ENCODE results near the gene ASAP2. TPM values are rescaled to one million over a fixed set of nuclear protein-coding genes. Genes with fewer than 3 reads are reported as not detected.

ASAP2 gene
- total and polyA plus RNA-seq, 9 of the 15 experiments (the other 6 are each of a cell fraction or from before 2014, with no cell fraction given), result 0.06 to 4.3 (median 3.1) TPM

GRCh38 chr2:9255416-9255815, 48.8 kb downstream of the ASAP2 start (continued):
- TF ChIP-seq, protein P1, sequence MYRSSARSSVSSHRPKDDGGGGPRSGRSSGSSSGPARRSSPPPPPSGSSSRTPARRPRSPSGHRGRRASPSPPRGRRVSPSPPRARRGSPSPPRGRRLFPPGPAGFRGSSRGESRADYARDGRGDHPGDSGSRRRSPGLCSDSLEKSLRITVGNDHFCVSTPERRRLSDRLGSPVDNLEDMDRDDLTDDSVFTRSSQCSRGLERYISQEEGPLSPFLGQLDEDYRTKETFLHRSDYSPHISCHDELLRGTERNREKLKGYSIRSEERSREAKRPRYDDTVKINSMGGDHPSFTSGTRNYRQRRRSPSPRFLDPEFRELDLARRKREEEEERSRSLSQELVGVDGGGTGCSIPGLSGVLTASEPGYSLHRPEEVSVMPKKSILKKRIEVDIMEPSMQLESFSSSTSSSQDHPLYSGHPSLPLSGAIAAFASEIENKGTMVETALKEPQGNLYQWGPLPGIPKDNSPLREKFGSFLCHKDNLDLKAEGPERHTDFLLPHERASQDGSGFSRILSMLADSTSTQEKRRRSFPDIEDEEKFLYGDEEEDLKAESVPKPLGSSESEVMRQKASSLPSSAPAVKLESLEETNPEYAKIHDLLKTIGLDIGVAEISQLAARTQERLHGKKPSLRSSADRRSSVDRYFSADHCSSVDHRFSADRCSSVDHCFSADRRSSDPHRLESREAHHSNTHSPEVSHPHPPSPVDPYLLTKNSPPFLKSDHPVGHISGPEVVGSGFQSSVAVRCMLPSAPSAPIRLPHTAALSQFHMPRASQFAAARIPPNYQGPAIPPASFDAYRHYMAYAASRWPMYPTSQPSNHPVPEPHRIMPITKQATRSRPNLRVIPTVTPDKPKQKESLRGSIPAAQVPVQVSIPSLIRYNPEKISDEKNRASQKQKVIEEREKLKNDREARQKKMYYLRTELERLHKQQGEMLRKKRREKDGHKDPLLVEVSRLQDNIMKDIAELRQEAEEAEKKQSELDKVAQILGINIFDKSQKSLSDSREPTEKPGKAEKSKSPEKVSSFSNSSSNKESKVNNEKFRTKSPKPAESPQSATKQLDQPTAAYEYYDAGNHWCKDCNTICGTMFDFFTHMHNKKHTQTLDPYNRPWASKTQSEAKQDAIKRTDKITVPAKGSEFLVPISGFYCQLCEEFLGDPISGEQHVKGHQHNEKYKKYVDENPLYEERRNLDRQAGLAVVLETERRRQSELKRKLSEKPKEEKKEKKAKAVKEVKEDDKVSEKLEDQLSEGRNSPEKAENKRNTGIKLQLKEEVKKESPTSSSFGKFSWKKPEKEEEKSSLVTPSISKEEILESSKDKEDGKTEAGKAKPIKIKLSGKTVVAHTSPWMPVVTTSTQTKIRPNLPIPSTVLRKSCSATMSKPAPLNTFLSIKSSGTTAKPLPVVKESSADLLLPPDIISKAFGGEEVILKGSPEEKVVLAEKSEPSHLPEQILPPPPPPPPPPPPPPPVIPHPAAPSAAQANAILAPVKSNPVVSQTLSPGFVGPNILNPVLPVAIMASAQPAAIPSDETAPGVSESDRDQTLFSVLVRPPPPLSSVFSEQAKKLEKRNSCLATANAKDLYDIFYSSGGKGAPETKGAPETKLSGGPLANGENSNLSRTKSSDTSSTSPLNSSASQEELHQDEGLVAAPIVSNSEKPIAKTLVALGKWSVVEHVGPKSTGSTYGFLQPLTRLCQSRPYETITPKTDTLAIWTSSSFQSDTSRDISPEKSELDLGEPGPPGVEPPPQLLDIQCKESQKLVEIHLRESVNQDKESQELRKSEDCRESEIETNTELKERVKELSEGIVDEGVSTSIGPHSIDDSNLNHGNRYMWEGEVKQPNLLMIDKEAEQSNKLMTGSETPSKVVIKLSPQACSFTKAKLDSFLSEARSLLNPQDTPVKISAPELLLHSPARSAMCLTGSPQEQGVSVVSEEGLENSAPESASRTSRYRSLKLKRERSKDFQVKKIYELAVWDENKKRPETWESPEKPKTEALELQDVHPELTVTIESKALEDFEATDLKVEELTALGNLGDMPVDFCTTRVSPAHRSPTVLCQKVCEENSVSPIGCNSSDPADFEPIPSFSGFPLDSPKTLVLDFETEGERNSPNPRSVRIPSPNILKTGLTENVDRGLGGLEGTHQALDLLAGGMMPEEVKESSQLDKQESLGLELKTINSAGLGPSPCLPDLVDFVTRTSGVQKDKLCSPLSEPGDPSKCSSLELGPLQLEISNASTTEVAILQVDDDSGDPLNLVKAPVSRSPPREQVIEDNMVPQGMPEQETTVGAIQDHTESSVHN (IDR thresholded peaks at IDR 0.05; ENCODE audit: borderline replicate concordance in 1 of 2, low read depth in 1 of 2), result no peak
- TF ChIP-seq SUPT5H (IDR thresholded peaks at IDR 0.05), result no peak
